ENCODE data around the gene TSSK3. TPM values are rescaled to one million over a fixed set of nuclear protein-coding genes. Genes with fewer than 3 reads are reported as not detected.

The TSSK3 gene
- total RNA-seq, 1 donor from 2014 or later: 6.1 TPM

DNA sequence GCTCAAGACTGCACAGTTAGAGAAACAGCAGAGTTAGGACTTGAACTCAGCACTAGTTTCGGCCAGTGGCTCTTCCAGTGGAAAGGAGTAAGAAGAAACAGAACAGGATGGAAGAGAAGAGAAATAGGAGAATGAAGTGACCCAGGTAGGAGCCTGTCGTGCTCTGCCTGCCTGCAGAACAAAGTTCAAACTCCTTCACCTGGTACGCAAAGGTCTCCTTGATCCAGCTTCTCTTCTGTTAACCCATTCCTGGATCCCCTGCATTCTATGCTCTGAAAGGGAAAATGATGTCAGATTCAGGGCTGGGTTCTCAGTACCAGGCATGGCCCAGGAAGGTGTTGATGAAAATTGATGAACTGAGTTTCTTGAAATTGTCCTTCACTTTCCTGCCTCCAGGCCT lies 3.9 kb upstream of the TSSK3 start:
- Mint-ChIP-seq H3K27ac (no peak overlapping the region), H3K27me3 (no peaks in the 10 kb centered on the region), H3K4me3 (no peak overlapping the region), H3K9me3 (no peaks in the 10 kb centered on the region), H3K36me3 (ENCODE audit: low read depth) (no peaks in the 10 kb centered on the region), H3K4me1 (peaks cover 29% of the 10 kb centered on the region)
- TF ChIP-seq, protein P1, sequence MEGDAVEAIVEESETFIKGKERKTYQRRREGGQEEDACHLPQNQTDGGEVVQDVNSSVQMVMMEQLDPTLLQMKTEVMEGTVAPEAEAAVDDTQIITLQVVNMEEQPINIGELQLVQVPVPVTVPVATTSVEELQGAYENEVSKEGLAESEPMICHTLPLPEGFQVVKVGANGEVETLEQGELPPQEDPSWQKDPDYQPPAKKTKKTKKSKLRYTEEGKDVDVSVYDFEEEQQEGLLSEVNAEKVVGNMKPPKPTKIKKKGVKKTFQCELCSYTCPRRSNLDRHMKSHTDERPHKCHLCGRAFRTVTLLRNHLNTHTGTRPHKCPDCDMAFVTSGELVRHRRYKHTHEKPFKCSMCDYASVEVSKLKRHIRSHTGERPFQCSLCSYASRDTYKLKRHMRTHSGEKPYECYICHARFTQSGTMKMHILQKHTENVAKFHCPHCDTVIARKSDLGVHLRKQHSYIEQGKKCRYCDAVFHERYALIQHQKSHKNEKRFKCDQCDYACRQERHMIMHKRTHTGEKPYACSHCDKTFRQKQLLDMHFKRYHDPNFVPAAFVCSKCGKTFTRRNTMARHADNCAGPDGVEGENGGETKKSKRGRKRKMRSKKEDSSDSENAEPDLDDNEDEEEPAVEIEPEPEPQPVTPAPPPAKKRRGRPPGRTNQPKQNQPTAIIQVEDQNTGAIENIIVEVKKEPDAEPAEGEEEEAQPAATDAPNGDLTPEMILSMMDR (IDR thresholded peaks at IDR 0.05): no peak
- ATAC-seq (ENCODE audit: low read depth) (no peak), DNase-seq (no peak)
- intact Hi-C loops (cut with micrococcal nuclease): no loop called here
- ChIA-PET POLR2A (interaction anchor here (5.5 kb wide), 1 partner anchor 23 kb away, joined by 75 read pairs; the partner anchor contains the start of gene MARCKSL1), CTCF (interaction anchor here (1.7 kb wide), 1 partner anchor 23 kb away, joined by 5 read pairs; the partner anchor contains the start of gene MARCKSL1)

DNA sequence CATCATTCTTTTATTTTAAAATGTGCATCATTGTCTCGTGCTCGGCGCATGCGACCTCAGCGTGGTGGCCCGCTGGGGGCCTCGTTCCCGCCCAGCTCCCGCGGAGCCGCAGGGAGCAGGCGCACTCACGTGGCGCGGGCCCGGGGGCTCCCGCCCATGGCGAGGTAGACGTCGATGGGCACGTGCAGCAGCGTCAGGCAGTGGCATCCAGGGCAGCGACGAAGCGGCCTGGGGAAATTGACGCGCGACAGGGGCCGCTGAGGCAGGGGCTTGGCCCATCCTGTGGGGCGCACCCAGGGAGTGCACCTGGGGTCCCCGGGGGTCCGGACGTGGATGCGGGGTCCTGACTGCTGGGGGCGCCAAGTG lies 1.0 kb upstream of the TSSK3 start:
- ChIA-PET POLR2A (interaction anchor here (2.8 to 5.5 kb wide), 3 partner anchors 9 to 33 kb away, joined by 10 to 75 read pairs (median 35); partner anchors contain the start of genes BSDC1 and MARCKSL1), CTCF (interaction anchor here (1.2 to 1.7 kb wide), 2 partner anchors 10 to 146 kb away, joined by 3 to 4 read pairs; no protein-coding TSS in a partner anchor)
- Mint-ChIP-seq H3K36me3 (ENCODE audit: low read depth) (peaks cover 21% of the 10 kb centered on the region), H3K9me3 (no peaks in the 10 kb centered on the region), H3K4me3 (peak overlapping the region; percentile 71), H3K27me3 (no peaks in the 10 kb centered on the region), H3K4me1 (peaks cover 31% of the 10 kb centered on the region), H3K27ac (no peak overlapping the region)
- DNase-seq (no peak), ATAC-seq (ENCODE audit: low read depth) (no peak)
- TF ChIP-seq, protein P1 (IDR thresholded peaks at IDR 0.05): no peak
- intact Hi-C loops (cut with micrococcal nuclease): loop anchor here (5.0 kb wide), 2 partner anchors 39 to 144 kb away; no protein-coding TSS in a partner anchor

- DNase-seq (peak; percentile 46), ATAC-seq (ENCODE audit: low read depth) (peak; percentile 38)
- Mint-ChIP-seq H3K4me1 (peaks cover 31% of the 10 kb centered on the region), H3K36me3 (ENCODE audit: low read depth) (peaks cover 26% of the 10 kb centered on the region), H3K27me3 (no peaks in the 10 kb centered on the region), H3K9me3 (no peaks in the 10 kb centered on the region), H3K27ac (peak overlapping the region; percentile 65), H3K4me3 (peak overlapping the region; percentile 58)
- ChIA-PET CTCF (interaction anchor here (1.7 kb wide), 1 partner anchor 146 kb away, joined by 4 read pairs; no protein-coding TSS in a partner anchor), POLR2A (interaction anchor here (1.6 to 5.5 kb wide), 4 partner anchors 10 to 70 kb away, joined by 4 to 75 read pairs (median 22); partner anchors contain the start of genes BSDC1, HDAC1 and MARCKSL1)
- TF ChIP-seq, protein P1 (IDR thresholded peaks at IDR 0.05): no peak
- intact Hi-C loops (cut with micrococcal nuclease): loop anchor here (1.0 to 5.0 kb wide), 3 partner anchors 27 to 145 kb away; no protein-coding TSS in a partner anchor
Measured at GRCh38 chr1:32361674-32362473, 465 bp upstream of the TSSK3 start.

DNA sequence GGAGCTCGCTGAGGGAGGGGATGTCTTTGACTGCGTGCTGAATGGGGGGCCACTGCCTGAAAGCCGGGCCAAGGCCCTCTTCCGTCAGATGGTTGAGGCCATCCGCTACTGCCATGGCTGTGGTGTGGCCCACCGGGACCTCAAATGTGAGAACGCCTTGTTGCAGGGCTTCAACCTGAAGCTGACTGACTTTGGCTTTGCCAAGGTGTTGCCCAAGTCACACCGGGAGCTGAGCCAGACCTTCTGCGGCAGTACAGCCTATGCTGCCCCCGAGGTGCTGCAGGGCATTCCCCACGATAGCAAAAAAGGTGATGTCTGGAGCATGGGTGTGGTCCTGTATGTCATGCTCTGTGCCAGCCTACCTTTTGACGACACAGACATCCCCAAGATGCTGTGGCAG lies 1.4 kb downstream of the TSSK3 start:
- CTCF ChIA-PET: interaction anchor here (1.3 to 2.5 kb wide), 2 partner anchors 47 to 148 kb away, joined by 4 to 8 read pairs; no protein-coding TSS in a partner anchor
- Mint-ChIP-seq H3K4me3 (no peak overlapping the region), H3K9me3 (no peaks in the 10 kb centered on the region), H3K27me3 (no peaks in the 10 kb centered on the region), H3K27ac (no peak overlapping the region), H3K36me3 (ENCODE audit: low read depth) (peaks cover 43% of the 10 kb centered on the region), H3K4me1 (peaks cover 26% of the 10 kb centered on the region)
- POLR2A ChIA-PET: interaction anchor here (0.5 to 1.3 kb wide), 6 partner anchors 9 to 658 kb away, joined by 3 to 8 read pairs (median 4); no protein-coding TSS in a partner anchor
- DNase-seq: no peak
- ATAC-seq (ENCODE audit: low read depth): no peak
- intact Hi-C loops (cut with micrococcal nuclease): loop anchor here (5.0 kb wide), 2 partner anchors 41 to 146 kb away; no protein-coding TSS in a partner anchor
- TF ChIP-seq, protein P1 (IDR thresholded peaks at IDR 0.05): no peak

Measured in activated B cell treated with CpG ODN at 0.5 μM for 24 hours (primary cell).